ENCODE results near the gene TAS2R14. TPM values are rescaled to one million over a fixed set of nuclear protein-coding genes. Genes with fewer than 3 reads are reported as not detected.

Gene TAS2R14
- total and polyA plus RNA-seq, 2 of the 13 experiments (the other 11 are each of a cell fraction or from before 2014, with no cell fraction given), result 1.1 to 2.3 TPM

DNA sequence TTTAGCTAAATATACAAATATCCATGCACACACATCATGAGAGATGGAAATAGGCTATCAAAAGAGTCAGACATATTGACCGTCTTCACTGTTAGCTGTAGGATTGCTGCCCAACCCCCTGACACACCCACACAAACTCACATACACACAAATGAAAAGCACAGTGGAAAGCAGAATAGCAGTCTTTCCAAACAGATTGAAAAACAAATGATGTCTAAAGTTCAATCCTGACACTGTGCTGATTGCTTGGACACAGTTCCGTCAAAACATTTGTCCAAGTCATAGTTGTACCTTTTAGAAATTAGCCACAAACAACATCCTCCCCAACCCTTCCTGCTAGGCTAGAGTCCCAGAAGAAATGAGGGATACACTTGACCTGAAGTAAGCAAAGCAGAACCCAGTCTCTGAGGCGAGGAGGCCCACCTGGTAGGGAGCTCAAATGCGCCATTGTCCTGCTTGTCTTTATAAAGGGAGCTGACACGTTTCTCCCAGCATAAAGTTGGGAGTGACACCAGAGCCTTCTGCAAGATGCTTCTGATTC is 10.2 kb downstream of the TAS2R14 start, which contains the start of gene PRH2 (continued):
- TF ChIP-seq, protein P1, sequence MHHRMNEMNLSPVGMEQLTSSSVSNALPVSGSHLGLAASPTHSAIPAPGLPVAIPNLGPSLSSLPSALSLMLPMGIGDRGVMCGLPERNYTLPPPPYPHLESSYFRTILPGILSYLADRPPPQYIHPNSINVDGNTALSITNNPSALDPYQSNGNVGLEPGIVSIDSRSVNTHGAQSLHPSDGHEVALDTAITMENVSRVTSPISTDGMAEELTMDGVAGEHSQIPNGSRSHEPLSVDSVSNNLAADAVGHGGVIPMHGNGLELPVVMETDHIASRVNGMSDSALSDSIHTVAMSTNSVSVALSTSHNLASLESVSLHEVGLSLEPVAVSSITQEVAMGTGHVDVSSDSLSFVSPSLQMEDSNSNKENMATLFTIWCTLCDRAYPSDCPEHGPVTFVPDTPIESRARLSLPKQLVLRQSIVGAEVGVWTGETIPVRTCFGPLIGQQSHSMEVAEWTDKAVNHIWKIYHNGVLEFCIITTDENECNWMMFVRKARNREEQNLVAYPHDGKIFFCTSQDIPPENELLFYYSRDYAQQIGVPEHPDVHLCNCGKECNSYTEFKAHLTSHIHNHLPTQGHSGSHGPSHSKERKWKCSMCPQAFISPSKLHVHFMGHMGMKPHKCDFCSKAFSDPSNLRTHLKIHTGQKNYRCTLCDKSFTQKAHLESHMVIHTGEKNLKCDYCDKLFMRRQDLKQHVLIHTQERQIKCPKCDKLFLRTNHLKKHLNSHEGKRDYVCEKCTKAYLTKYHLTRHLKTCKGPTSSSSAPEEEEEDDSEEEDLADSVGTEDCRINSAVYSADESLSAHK (CRISPR knock-in tag; IDR thresholded peaks at IDR 0.05; ENCODE audit: borderline replicate concordance), result no peak
- TF ChIP-seq MZF1 (CRISPR knock-in tag; IDR thresholded peaks at IDR 0.05; ENCODE audit: borderline replicate concordance) (no peak), ZNF44 (CRISPR knock-in tag; IDR thresholded peaks at IDR 0.05) (no peak), ZNF709 (CRISPR knock-in tag; IDR thresholded peaks at IDR 0.05) (no peak), ZNF383 (CRISPR knock-in tag; IDR thresholded peaks at IDR 0.05; ENCODE audit: borderline replicate concordance) (no peak), ZNF562 (CRISPR knock-in tag; IDR thresholded peaks at IDR 0.05; ENCODE audit: borderline replicate concordance) (no peak), ZKSCAN5 (CRISPR knock-in tag; IDR thresholded peaks at IDR 0.05) (no peak), ZNF17 (CRISPR knock-in tag; IDR thresholded peaks at IDR 0.05) (no peak), GZF1 (CRISPR knock-in tag; IDR thresholded peaks at IDR 0.05) (no peak), ZNF775 (CRISPR knock-in tag; IDR thresholded peaks at IDR 0.05; ENCODE audit: borderline replicate concordance) (no peak), PRMT3 (CRISPR knock-in tag; IDR thresholded peaks at IDR 0.05; ENCODE audit: borderline replicate concordance, low read depth) (no peak), KLF6 (CRISPR knock-in tag; IDR thresholded peaks at IDR 0.05) (no peak)
- TF ChIP-seq, protein P2, sequence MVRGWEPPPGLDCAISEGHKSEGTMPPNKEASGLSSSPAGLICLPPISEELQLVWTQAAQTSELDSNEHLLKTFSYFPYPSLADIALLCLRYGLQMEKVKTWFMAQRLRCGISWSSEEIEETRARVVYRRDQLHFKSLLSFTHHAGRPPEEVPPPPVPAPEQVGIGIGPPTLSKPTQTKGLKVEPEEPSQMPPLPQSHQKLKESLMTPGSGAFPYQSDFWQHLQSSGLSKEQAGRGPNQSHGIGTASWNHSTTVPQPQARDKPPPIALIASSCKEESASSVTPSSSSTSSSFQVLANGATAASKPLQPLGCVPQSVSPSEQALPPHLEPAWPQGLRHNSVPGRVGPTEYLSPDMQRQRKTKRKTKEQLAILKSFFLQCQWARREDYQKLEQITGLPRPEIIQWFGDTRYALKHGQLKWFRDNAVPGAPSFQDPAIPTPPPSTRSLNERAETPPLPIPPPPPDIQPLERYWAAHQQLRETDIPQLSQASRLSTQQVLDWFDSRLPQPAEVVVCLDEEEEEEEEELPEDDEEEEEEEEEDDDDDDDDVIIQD (CRISPR knock-in tag; IDR thresholded peaks at IDR 0.05; ENCODE audit: low read depth), result peak; percentile 50; the same call in 1 of the 2 replicates
- TF ChIP-seq, protein P3, sequence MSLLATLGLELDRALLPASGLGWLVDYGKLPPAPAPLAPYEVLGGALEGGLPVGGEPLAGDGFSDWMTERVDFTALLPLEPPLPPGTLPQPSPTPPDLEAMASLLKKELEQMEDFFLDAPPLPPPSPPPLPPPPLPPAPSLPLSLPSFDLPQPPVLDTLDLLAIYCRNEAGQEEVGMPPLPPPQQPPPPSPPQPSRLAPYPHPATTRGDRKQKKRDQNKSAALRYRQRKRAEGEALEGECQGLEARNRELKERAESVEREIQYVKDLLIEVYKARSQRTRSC (CRISPR knock-in tag; IDR thresholded peaks at IDR 0.05; ENCODE audit: low read depth), result no peak
